Glomerular visceral epithelial cell (primary cell): ENCODE data around the gene PTGER1.
A peak's percentile ranks its signal among the peaks of the same experiment; 100 is the strongest.

Experiments used
- DNase-seq: peaks from one replicate; pipeline ENCODE4 v3.0.0-alpha.2; 2016; ENCODE audit errors: extremely low spot score

Gene PTGER1

DNA sequence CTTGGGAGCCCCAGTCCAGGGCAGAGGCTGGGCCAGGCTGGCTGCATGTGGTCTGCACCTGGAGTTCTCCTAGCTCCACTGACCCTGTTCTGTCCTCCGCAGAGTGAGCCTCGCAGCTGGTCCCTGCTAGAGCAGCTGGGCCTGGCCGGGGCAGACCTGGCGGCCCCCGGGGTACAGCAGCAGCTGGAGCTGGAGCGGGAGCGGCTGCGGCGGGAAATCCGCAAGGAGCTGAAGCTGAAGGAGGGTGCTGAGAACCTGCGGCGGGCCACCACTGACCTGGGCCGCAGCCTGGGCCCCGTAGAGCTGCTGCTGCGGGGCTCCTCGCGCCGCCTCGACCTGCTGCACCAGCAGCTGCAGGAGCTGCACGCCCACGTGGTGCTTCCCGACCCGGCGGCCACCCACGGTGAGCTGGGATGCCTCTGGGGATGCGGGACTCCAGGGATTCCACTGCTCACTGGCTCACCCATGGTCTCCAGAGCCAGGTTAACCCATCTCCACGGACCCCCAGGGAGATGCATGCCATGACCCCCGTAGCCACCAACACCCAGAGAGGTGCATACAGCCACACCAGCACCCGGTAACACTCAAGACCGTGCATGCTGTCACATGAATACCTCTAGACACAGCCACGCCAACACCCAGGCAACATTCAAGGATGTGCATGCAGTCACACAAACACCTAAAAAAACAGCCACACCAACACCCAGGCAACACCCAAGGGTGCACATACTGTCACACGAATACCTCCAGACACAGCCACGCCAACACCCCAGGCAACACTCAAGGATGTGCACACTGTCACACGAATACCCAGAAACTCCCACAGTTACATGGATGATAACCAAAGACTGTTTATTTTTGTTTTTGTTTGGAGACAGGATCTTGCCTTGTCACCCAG lies 33.9 kb downstream of the PTGER1 start:
- no peak for DNase-seq

DNA sequence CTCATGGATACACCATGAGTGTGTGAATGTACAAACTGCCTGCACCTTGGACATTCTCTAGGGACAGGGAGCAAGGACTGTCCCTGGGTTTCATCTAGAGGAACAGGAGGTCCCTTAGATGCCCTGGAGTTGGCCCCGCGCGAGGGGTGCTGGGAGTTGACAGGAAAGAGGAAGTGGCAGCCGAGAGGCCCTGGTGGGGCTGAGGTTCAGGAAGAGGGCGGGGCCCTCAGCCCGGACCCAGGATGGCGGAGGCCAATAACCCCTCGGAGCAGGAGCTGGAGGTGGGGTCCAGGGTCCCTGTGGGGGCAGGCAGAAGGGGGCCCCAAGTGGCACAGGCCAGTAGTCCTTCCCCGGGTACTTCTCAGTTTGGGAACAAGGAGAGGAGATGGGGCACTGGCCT lies 35.1 kb downstream of the PTGER1 start:
- no peak for DNase-seq

DNA sequence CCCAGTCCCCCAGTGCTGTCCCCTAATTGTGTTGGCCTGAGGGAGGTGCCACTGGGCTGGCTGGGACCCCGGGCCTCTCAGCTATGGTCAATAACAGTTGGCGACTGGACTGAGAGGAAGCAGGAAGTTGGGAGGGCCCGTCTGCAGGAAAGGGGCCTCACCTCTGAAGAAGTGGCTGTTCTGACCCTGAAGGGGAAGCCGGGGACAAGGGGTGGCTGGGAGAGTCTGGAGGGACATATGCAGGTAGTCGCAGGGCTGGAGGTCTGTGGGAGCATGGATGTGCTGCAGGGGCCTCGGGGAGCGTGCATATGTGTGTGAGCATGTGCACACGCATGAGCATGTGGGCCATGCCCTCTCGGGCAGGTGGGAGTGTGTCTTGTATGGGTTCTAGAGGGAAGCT lies 36.1 kb downstream of the PTGER1 start:
- no peak for DNase-seq

DNA sequence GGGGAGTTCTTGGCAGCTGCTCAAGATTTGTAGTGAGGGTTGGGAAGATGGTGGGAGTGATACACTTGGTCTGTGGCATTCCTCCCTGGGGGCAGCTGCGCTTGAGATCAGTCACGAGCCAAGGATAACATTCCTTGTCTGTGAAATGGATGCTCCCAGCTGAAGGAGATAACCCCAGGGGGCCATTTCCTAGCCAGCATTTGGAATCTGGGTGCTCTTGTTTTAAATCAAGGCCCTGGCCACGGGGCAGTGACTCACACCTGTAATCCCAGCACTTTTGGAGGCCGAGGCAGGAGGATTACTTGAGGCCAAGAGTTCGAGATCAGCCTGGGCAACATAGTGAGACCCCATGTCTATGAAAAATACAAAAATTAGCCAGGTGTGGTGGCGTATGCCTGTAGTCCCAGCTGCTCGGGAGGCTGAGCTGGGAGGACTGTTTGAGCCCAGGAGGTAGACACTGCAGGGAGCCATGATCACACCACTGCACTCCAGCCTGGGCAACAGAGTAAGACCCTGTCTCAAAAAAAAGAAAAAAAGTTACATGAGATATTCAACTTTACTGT lies 37.5 kb downstream of the PTGER1 start:
- DNase-seq, result no peak

DNA sequence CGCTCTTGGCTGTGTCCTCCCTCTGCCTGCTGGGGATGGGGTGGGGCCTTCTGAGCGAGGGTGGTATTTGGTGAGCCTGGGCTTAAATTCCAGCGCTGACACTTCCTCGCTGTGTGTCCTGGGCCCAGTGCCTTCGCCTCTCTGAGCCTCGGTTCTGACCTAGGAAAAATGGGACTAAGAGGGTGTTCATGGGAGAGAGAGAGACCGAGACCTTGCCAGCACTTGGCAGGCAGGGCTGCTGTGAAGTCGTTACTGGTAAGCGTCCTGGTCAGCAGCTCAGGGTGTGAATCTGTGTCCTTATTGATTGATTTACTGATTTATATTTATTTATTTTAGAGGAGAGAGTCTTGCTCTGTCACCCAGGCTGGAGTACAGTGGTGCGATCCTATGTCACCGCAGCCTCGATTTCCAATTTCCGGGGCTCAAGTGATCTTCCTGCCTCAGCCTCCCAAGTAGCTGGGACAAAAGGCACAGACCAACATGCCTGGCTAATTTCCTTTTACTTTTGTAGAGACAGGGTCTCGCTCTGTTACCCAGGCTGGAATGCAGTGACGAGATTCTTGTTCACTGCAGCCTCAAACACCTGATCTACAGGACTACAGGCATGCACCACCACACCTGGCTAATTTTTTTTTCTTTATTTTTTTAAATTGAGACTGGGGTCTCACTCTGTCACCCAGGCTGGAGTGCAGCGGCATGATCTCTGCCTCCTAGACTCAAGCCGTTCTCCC lies 39.7 kb downstream of the PTGER1 start:
- no peak for DNase-seq

DNA sequence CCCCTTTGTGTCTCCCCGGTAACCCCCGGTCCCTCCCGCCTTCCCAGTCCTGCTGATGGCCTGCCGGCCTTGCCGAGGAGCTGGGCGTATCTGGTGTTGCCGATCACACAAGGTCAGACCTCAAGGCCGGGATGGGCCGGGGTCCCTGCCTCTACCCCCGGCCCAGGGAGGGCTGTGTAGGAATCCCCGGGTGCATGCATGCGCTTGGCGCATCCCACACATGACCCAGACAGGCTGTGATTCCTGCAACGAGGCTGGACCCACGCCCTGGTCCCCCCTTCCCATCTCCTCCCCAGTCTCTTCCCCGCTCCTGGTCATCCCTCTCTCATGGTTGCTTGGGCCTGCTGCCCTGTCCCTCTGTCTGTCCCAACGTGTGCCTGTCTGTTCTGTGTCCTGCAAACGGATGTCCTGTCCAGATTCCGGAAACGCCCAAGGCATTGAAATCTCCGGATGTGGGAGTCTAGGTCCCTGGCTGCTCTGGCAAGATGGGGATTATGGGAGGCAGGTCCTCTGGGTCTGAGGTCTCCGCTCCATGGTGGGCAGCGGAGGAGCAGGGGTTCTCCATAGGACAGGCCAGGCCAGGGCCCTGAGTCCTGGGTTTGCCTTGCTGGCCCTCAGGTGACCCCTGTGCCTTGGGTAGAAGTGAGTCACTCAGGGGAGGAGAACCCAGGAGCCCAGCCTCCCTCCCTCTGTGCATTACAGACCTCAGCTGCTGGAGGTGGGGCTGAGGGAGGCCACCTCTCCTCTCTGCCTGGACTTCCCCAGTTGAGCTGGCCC lies 40.4 kb downstream of the PTGER1 start:
- peak; percentile 80 for DNase-seq

DNA sequence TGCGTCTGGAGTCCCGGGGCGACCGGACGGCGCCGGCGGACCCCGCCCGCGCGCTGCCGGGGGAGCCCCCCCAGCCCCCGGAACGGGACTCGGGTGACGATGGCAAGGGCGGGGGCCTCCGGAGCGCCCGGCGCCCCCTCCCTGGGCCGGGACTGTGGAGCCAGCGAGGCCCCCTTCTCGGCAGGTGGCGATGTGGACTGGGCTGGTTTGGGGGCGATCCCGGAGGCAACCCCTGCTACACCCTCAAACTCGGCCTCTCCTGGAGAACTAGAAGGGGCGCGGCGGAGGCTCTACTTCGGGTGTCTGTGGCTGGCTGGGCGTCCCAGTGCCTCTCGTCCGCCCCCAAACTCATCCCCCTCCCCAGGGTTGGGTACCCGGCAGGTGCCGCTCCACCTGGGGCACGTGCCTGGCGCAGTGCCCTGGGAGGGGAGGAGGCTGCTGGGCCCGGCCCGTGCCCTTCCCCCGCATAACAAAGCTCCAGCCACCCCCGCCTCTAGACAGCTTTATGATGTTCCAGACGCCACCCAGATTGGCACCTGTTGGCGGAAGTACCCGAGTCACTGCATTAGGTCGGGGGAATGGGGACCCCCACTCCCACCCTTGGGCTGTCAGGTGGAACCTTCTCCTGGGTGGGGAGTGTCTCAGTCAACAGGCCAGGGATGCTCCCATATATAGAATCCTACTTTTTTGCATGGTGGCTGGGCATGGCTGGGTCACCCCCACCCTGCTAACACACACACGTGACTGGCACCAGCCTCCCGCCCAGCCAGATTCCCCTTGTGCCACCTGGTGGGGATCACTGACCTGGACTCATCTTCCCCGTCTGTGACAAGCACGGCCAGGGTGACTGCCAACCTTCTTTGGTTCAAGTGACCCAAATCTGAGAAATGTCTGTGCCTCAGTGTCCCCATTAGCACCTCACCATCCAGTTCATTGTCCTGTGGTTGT lies 41.3 kb downstream of the PTGER1 start:
- no peak for DNase-seq

DNA sequence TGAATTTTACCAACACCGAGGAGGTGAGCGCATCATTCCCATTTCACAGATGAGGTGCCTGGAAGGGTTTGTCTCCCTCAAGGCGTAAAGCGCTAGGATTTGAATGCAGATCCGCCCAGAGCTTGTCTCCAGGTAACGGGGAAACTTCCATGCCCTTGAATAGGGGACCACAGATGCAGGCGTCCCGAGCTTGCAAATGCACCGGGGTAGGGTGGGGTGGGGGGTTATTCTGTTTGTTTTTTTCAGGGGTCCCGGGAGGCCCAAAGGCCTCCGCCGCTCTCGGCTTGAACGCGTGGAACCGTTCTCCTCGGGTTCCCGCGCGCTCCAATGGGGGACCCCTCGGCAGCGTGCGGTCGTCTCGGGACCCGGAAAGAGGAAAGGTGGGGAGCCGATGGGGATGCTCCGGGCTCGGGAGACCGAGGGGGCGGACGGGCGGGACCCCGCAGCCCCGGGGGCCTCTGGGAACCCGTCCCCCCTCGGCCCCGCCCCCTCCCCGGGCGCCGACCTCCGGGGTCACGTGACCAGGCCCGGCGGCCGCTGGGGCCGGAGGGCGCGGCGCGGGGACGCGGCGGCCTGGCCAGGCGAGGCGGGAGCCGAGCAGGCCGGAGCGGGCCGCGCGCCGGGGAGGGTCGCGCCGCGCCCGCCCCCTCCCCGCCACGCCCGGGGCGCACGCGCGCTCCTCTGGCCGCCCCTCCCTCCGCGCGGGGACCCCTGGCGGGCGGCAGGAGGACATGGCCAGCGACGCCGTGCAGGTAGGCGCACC lies 42.2 kb downstream of the PTGER1 start, which contains the start of gene PKN1:
TSS of gene PKN1 (plus strand) at position 516 of the 763 bp plus-strand sequence. CDS start at position 732, 216 bp downstream.
- peak; percentile 63 for DNase-seq

DNA sequence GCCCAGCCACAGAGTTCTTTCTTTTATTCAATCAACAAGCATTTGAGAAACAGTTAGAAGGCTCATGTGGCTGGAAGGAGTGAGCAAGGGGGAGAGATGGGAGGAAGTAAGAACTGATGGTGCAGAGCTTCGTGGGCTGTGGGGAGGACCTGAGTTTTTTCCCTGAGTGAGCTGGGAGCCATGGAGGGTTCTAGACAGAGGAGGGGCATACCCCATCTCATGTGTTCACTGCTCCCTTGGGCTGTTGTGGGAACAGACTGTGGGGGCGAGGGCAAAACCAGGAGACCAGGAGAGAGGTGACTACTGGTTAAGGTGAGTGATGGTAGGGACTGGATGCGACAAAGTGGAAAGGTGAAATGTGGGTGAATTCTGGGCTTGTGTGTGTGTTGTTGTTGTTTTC lies 44.4 kb downstream of the PTGER1 start:
- no peak for DNase-seq

DNA sequence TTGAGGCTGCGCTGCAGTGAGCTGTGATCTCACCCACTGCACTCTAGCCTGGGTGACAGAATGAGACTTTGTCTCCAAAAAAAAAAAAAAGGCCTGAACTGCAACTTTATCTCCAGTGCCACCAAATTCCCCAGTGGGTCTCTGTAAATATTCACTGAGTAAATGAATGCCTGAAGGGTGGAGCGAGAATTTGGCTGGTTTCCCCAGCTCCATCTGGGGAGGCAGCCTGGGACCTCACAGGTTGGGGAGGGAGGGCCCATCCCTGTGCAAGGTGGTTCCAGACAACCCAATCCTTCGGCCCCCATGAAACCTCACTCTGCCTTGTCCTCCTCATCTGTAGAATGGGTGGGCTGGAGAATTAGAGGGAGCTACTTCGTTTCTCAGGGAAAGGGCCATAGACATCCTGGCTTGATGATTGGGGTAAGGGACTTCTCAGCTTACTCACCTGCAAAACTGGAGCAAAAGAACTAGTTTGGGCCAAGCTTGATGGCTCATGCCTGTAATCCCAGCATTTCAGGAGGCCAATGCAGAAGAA lies 46.2 kb downstream of the PTGER1 start:
- DNase-seq, result no peak

DNA sequence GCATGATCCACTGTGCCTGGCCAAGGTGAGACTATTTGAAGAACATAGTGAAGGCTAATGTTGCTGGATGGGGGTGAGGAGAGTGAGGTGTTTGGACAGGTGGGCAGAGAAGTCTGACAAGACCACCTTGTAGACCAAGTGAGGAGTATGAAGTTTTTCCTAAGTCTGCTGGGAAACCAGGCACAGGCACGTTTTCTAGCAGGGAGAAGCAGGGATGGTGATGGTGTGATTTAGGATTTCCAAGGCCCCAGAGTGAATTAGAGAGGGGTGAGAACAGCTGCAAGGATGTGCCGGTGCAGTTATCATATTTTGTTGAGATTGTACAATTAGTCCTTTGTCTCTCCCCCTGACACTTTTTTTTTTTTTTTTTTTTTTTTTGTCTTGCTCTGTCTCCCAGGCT lies 47.7 kb downstream of the PTGER1 start:
- DNase-seq, result no peak

DNA sequence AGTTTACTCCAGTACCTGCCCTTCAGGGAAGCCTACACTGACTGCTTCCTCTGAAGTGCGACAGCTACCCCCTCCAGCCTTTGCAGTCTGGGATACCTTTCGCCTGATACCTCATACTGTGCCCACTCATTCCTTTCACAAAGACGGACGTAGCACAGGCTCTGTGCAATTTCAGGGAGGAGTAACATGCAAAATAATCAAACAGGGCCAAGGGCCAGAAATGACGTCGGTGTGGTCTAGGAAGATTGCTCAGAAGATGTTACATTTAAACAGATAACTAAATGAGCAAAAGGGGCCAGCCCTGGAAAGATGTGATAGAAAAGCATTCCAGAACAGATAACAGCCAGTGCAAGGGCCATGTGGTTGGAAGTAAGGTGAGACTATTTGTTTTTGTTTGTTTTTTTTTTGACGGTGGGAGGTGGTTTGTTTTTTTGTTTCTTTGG lies 49.4 kb downstream of the PTGER1 start:
- peak; percentile 38 for DNase-seq
